Muscle layer of duodenum (tissue), 2 donors: ENCODE measurements around the gene IKZF1.

Source experiments
- H3K27ac ChIP-seq: one replicate; pipeline ENCODE4 v1.7.0; 2013; ENCODE audit warnings: mild to moderate bottlenecking, low read length
- H3K27me3 ChIP-seq: one replicate; pipeline ENCODE4 v1.7.0; 2013; ENCODE audit warnings: low read depth, mild to moderate bottlenecking, control low read depth, low read length
- H3K36me3 ChIP-seq, 2 donors: one replicate each; pipeline ENCODE4 v1.7.0; 2013; ENCODE audit warnings: low read length in 2 of 2, control low read depth in 1 of 2, mild to moderate bottlenecking in 1 of 2; ENCODE audit not compliant: insufficient read depth in 2 of 2, control insufficient read depth in 1 of 2
- H3K4me1 ChIP-seq, 2 donors: one replicate each; pipeline ENCODE4 v1.7.0; 2013; ENCODE audit warnings: low read length in 2 of 2, mild to moderate bottlenecking in 2 of 2, control low read depth in 1 of 2, moderate library complexity in 1 of 2; ENCODE audit not compliant: insufficient read depth in 2 of 2, control insufficient read depth in 1 of 2
- H3K4me3 ChIP-seq, 2 donors: one replicate each; pipeline ENCODE4 v1.7.0; 2013; ENCODE audit warnings: low read length in 2 of 2, low read depth in 1 of 2, mild to moderate bottlenecking in 1 of 2
- H3K9me3 ChIP-seq, 2 donors: one replicate each; pipeline ENCODE4 v1.7.0; 2013; ENCODE audit warnings: low read length in 2 of 2, control low read depth in 1 of 2, mild to moderate bottlenecking in 1 of 2; ENCODE audit not compliant: control insufficient read depth in 1 of 2
- donor health status: healthy.

The IKZF1 gene

GRCh38 chr7:50450590-50451032 is 146.1 kb downstream of the IKZF1 start:
- no peak overlapping the region for H3K27ac ChIP-seq
- H3K36me3 ChIP-seq, result peaks cover 14 to 15% of the 10 kb centered on the region in 2 donors
- H3K9me3 ChIP-seq, result no peaks in the 10 kb centered on the region
- H3K27me3 ChIP-seq, result no peaks in the 10 kb centered on the region
- peak overlapping the region; percentile 49 to 97 for H3K4me3 ChIP-seq
- peaks cover 5 to 11% of the 10 kb centered on the region in 2 donors for H3K4me1 ChIP-seq
